NCI-H1092 (cell line): ENCODE measurements around the gene COL5A1.

Experiments used
- DNase-seq: peaks from one replicate; lab custom pipeline; 2025; lab: John Stamatoyannopoulos, UW

COL5A1 gene

GRCh38 chr9:134815435-134816214, 174.0 kb downstream of the COL5A1 start:
- DNase-seq, result no peak

- no peak for DNase-seq
Observed at GRCh38 chr9:134816264-134816663, 174.7 kb downstream of the COL5A1 start.

GRCh38 chr9:134818000-134818568, 176.5 kb downstream of the COL5A1 start:
- DNase-seq, result no peak

- no peak for DNase-seq
Observed at GRCh38 chr9:134818591-134818990, 177.0 kb downstream of the COL5A1 start.

- no peak for DNase-seq
Observed at GRCh38 chr9:134820901-134821300, 179.3 kb downstream of the COL5A1 start.

GRCh38 chr9:134822541-134822940, 180.9 kb downstream of the COL5A1 start:
- no peak for DNase-seq

GRCh38 chr9:134823623-134824022, 182.0 kb downstream of the COL5A1 start:
- DNase-seq, result no peak

- DNase-seq, result no peak
Observed at GRCh38 chr9:134824583-134824982, 183.0 kb downstream of the COL5A1 start.

GRCh38 chr9:134825025-134825424, 183.4 kb downstream of the COL5A1 start:
- no peak for DNase-seq

GRCh38 chr9:134826336-134827285, 185.0 kb downstream of the COL5A1 start:
- no peak for DNase-seq

- DNase-seq, result no peak
Observed at GRCh38 chr9:134827559-134827958, 186.0 kb downstream of the COL5A1 start.

- no peak for DNase-seq
Observed at GRCh38 chr9:134827993-134828392, 186.4 kb downstream of the COL5A1 start.

GRCh38 chr9:134828892-134829291, 187.3 kb downstream of the COL5A1 start:
- DNase-seq, result no peak

- no peak for DNase-seq
Observed at GRCh38 chr9:134829356-134829937, 187.8 kb downstream of the COL5A1 start.

GRCh38 chr9:134830126-134830525, 188.5 kb downstream of the COL5A1 start:
- DNase-seq, result no peak

GRCh38 chr9:134830926-134831720, 189.5 kb downstream of the COL5A1 start:
- DNase-seq, result no peak

- no peak for DNase-seq
Observed at GRCh38 chr9:134832471-134832870, 190.9 kb downstream of the COL5A1 start.

GRCh38 chr9:134833294-134833880, 191.8 kb downstream of the COL5A1 start:
- no peak for DNase-seq

- DNase-seq, result no peak
Observed at GRCh38 chr9:134834217-134834956, 192.8 kb downstream of the COL5A1 start.

- DNase-seq, result no peak
Observed at GRCh38 chr9:134834957-134835419, 193.4 kb downstream of the COL5A1 start.
